Left lung (tissue), 10 donors: ENCODE results near the gene ARMC5. TPM values are rescaled to one million over a fixed set of nuclear protein-coding genes. Genes with fewer than 3 reads are reported as not detected.

Experiments
- ATAC-seq: fragments of 200-7000 bp; cut with Tn5 transposase; one replicate; pipeline ENCODE4 v1.9.1; 2020; ENCODE audit warnings: moderate library complexity
- DNase-seq, 4 donors: peaks; one replicate each; pipeline ENCODE4 v3.0.0-alpha.2; 2013 to 2020
- H3K27ac ChIP-seq, 2 donors: fragments of 200-600 bp; sonication (generic) in 1 of 2; one replicate each; pipeline versions ENCODE4 v1.5.0 to v1.8.0; 2020 to 2021
- H3K27me3 ChIP-seq, 2 donors: fragments of 200-600 bp; sonication (generic) in 1 of 2; one replicate each; pipeline versions ENCODE4 v1.5.0 to v1.8.0; 2020 to 2021
- H3K36me3 ChIP-seq, 2 donors: fragments of 200-600 bp; sonication (generic) in 1 of 2; one replicate each; pipeline versions ENCODE4 v1.5.0 to v1.8.0; 2020 to 2021
- H3K4me1 ChIP-seq, 2 donors: fragments of 200-600 bp; one replicate each; pipeline ENCODE4 v1.8.0; 2021
- H3K4me3 ChIP-seq, 2 donors: fragments of 200-600 bp; sonication (generic) in 1 of 2; one replicate each; pipeline versions ENCODE4 v1.5.0 to v1.8.0; 2020 to 2021; ENCODE audit warnings: mild to moderate bottlenecking in 1 of 2
- H3K9me3 ChIP-seq, 2 donors: fragments of 200-600 bp; sonication (generic) in 1 of 2; one replicate each; pipeline versions ENCODE4 v1.5.0 to v1.8.0; 2020 to 2021
- intact Hi-C, 2 donors: fragments of 100-400 bp; cut with DNase I; formaldehyde crosslinking; loops; one replicate each; pipeline versions ENCODE4 v1.11.2 to v1.14.2; 2022
- polyA plus RNA-seq, 6 donors: library from polyadenylated mRNA; unstranded; fragments of 120-200 nt; gene quantifications; one replicate each; pipeline ENCODE4 v1.2.1, GENCODE V29; 2013; ENCODE audit not compliant: insufficient read length in 6 of 6
- total RNA-seq, 2 donors: library from RNA; stranded (reverse); fragmentation: NEBNext Ultra II Directional; extraction: Animal tissue kit (Norgen Biotek cat#: 25700); gene quantifications; one replicate each; pipeline ENCODE4 v1.2.1, GENCODE V29; 2021
- TF ChIP-seq, protein P1 (sequence below), 2 donors: fragments of 200-600 bp; sonication (generic) in 1 of 2; IDR thresholded peaks; one replicate each; pipeline versions ENCODE4 v1.5.0 to v1.8.0; 2021; ENCODE audit warnings: antibody characterized with exemption in 2 of 2
- donor health status: DM: no; HTN: yes; CAD: no.
- donor health status: DM: no; HTN: no; CAD: no.

Gene ARMC5
- total and polyA plus RNA-seq, 8 donors = 8.5 to 14.8 (median 10.4) TPM

GRCh38 chr16:31474773-31475738, 15.8 kb downstream of the ARMC5 start:
- Histone ChIP-seq H3K27ac (no peak overlapping the region), H3K4me3 (no peak overlapping the region), H3K36me3 (peaks cover 0 to 50% of the 10 kb centered on the region in 2 donors), H3K9me3 (no peaks in the 10 kb centered on the region), H3K27me3 (peaks cover 0 to 19% of the 10 kb centered on the region in 2 donors), H3K4me1 (peaks cover 16 to 56% of the 10 kb centered on the region in 2 donors)
- intact Hi-C loops = no loop called here
- DNase-seq (no peak), ATAC-seq (no peak)
- TF ChIP-seq, protein P1, sequence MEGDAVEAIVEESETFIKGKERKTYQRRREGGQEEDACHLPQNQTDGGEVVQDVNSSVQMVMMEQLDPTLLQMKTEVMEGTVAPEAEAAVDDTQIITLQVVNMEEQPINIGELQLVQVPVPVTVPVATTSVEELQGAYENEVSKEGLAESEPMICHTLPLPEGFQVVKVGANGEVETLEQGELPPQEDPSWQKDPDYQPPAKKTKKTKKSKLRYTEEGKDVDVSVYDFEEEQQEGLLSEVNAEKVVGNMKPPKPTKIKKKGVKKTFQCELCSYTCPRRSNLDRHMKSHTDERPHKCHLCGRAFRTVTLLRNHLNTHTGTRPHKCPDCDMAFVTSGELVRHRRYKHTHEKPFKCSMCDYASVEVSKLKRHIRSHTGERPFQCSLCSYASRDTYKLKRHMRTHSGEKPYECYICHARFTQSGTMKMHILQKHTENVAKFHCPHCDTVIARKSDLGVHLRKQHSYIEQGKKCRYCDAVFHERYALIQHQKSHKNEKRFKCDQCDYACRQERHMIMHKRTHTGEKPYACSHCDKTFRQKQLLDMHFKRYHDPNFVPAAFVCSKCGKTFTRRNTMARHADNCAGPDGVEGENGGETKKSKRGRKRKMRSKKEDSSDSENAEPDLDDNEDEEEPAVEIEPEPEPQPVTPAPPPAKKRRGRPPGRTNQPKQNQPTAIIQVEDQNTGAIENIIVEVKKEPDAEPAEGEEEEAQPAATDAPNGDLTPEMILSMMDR (IDR thresholded peaks at IDR 0.05) = no peak

DNA sequence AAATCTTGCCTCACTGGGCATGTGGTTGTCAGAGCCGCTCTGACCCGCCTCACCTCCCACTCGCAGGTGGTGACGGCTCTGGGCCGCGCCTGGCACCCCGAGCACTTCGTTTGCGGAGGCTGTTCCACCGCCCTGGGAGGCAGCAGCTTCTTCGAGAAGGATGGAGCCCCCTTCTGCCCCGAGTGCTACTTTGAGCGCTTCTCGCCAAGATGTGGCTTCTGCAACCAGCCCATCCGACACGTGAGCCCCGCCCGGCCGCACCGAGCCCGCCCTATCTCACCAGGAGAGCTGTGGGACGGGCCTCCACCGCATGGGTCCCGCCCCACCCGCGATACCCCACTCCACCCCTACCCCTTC, 16.6 kb downstream of the ARMC5 start:
- H3K36me3 ChIP-seq = peaks cover 0 to 50% of the 10 kb centered on the region in 2 donors
- H3K27ac ChIP-seq = peak overlapping the region; percentile 48
- TF ChIP-seq, protein P1 (IDR thresholded peaks at IDR 0.05) = no peak
- no peaks in the 10 kb centered on the region for H3K9me3 ChIP-seq
- H3K27me3 ChIP-seq = peaks cover 0 to 19% of the 10 kb centered on the region in 2 donors
- DNase-seq (peak in 1 of 4 donors; percentile 85), ATAC-seq (peak; percentile 3)
- peaks cover 16 to 64% of the 10 kb centered on the region in 2 donors for H3K4me1 ChIP-seq
- H3K4me3 ChIP-seq = peak overlapping the region in 1 of 2 donors; percentile 51
- intact Hi-C loops = no loop called here

DNA sequence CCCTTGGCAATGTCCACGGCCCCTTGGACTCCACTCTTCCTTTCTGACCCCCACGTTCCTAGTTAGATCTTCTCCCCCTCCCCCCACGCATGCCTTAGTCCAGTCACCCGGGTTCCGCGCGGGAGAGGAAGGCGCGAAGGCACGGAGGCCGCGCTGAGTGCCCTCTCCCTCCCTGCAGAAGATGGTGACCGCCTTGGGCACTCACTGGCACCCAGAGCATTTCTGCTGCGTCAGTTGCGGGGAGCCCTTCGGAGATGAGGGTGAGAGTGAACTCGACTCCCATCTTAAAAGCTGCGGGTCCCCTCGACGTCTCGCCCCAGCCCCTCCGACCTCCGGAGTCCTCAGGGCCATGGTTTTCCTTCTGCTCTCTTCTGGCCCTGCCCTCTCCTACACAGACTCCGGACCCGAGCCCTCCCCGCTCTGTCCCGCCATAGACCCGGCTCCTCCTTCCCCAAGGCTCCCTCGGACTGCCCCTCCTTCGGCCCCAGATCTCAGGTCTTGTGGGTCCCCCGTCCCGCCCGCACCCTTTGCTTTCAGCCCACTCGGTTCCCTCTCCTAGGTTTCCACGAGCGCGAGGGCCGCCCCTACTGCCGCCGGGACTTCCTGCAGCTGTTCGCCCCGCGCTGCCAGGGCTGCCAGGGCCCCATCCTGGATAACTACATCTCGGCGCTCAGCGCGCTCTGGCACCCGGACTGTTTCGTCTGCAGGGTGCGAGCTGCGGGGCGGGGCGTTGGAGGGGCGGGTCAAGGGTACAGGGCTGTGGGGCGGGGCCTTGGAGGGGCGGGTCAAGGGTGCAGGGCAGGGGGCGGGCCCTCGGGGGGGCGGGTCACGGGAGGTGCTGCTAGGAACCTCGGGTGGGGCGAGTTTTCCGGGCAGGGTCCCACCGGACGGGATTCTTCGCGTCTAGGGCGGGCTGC, 17.3 kb downstream of the ARMC5 start:
- peaks cover 0 to 50% of the 10 kb centered on the region in 2 donors for H3K36me3 ChIP-seq
- peak; percentile 80 for ATAC-seq
- intact Hi-C loops = no loop called here

GRCh38 chr16:31477220-31478216, 18.2 kb downstream of the ARMC5 start:
- DNase-seq = peak in 2 of 4 donors; percentile 82 to 92

More for the DNA sequence above, 17.3 kb downstream of the ARMC5 start:
- Histone ChIP-seq H3K9me3 (no peaks in the 10 kb centered on the region), H3K4me1 (peaks cover 9 to 60% of the 10 kb centered on the region in 2 donors), H3K27me3 (peaks cover 0 to 15% of the 10 kb centered on the region in 2 donors), H3K27ac (peak overlapping the region; percentile 80 to 84), H3K4me3 (peak overlapping the region; percentile 31 to 51)
- TF ChIP-seq, protein P1 (IDR thresholded peaks at IDR 0.05) = no peak
- peak in 2 of 4 donors; percentile 92 to 97 for DNase-seq

More at GRCh38 chr16:31477220-31478216, 18.2 kb downstream of the ARMC5 start:
- no peaks in the 10 kb centered on the region for H3K9me3 ChIP-seq
- H3K4me1 ChIP-seq = peaks cover 7 to 52% of the 10 kb centered on the region in 2 donors
- ATAC-seq = peak; percentile 75
- H3K27me3 ChIP-seq = peaks cover 0 to 5% of the 10 kb centered on the region in 2 donors
- peak overlapping the region; percentile 80 to 84 for H3K27ac ChIP-seq
- peaks cover 0 to 50% of the 10 kb centered on the region in 2 donors for H3K36me3 ChIP-seq
- peak overlapping the region; percentile 31 to 51 for H3K4me3 ChIP-seq
- intact Hi-C loops = no loop called here
- TF ChIP-seq, protein P1 (IDR thresholded peaks at IDR 0.05) = peak in 1 of 2 donors; percentile 47
